Stimulated activated naive CD4-positive, alpha-beta T cell treated with Interleukin-2 at 50 U/mL for 16 hours (primary cell): ENCODE results near the gene SORCS3.

Source experiments
- DNase-seq: peaks from one replicate; lab custom pipeline; 2025; lab: John Stamatoyannopoulos, UW

Gene SORCS3

GRCh38 chr10:104922810-104923209 lies 281.7 kb downstream of the SORCS3 start:
- no peak for DNase-seq

GRCh38 chr10:104923501-104923900 lies 282.4 kb downstream of the SORCS3 start:
- no peak for DNase-seq

DNA sequence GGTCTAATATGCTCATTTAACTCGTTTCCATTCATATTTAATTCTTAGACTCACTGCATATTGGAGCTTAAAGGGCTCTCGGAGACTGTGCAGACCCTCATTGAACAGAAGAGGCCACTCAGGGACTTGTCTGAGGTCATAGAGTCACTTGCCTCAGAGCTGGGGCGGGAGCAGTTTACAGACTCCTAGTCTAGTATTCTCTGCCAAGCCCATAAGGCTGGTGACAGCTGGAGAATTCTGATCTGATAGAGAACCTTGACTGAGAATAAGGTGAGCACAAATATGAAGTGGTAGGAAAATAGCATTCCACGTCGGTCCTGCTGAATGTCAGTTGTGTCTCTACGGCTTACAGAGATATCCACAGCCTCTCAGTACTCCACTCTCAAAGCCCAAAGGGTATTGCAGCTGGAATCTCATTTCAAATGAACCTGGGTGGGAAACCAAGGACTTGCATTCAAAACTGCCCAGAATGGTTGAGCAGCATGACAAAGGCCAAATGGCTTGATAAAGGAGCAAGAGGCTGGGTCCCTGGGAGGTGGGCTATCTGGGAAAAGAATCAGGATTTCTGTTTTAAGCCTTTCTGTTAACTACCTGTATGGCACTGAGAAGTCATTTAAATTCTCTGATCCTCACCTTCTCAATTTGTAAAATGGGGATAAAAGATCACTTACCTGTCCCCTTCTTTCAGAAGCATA lies 283.2 kb downstream of the SORCS3 start:
- no peak for DNase-seq

DNA sequence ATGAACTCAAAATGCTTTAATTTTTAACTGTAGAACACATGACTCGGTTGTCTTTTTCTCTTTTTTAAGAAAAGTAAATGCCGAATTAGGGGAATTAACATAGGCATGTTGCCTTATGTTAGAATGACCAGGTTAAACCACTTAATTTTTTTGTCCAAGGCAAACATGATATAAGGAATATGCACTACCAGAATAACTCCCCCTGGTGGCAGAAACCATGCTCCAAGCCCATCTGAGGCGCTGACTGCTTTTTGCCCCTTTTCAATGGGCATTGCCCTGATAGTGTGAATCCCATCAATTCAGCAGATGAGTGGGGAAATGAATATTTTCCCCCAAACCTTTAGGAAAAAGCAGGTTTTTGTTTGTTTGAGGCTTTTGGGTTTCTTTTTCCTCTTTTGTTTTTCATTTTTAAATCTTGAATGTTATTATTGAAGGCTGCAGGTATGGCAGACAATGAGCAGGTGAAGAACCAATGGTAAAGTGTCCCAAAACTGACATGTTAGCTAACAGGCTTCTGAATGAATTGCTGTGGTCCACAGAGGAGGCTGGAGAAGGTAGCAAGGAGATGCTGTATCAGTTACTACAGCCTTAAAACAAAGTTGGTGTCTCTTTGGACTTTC lies 284.3 kb downstream of the SORCS3 start:
- DNase-seq: no peak

DNA sequence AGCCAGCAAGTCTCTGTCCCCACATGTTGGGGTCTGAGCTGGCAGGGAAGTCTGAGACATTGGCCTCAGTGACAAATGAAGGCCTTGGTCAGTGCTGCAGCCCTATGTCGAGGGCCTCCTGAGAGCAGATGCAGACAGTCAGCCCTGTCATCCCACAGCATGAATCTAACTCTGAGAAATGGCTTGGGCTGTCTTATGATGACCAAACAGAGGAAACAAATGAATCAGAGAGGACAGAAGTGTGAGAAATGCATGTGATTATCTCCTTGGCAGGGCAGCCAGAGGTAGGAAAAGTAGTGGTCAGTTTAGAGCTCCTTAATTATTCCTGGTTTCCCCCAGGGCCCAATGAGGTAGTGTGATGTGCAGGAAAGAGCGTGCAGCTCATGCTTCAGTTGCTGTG lies 287.6 kb downstream of the SORCS3 start:
- no peak for DNase-seq

DNA sequence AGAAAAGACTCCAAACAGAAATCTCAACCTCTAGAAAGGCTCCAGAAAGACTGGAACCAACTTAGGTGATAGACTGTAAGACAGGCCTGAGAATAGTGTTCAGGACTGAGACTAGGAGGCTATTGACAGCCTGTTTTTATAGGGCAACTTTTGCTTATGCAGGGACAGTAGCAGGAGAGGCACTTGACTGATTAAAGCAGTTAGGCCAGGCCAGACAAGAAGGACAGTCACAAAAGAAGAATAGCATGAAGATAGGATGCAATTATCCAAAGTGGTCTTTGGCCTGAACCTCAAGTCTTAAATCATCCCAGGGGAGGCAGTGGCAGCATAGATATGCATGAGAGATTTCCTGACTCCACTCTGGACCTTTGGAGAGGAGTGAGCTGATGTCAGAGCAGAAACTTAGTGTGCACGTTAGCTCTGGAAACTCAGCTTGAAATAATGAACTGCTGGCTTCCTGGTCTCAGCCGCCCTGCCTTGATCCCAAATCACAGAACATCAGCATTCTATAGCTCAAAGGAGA lies 290.6 kb downstream of the SORCS3 start:
- no peak for DNase-seq

GRCh38 chr10:104935656-104936055 lies 294.6 kb downstream of the SORCS3 start:
- DNase-seq: no peak

DNA sequence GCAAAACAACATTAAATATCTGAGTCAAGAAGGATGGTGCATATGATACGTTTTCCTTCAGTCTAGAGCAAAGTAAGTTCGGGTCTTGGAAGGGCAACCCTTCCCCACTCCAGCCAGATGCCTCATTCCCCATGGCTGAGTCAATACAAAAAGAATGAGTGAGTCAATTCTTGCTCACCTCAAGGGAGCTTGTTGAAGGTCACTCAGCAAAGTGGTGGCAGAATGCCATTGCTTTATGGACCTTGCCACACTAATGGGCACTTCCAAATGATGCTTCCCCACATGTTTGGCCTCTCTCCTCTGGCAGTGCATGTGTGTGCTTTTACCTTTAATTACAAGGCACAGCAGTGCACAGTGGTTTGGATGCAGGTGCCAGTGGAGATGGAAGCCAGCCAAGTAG lies 296.5 kb downstream of the SORCS3 start:
- DNase-seq: no peak

DNA sequence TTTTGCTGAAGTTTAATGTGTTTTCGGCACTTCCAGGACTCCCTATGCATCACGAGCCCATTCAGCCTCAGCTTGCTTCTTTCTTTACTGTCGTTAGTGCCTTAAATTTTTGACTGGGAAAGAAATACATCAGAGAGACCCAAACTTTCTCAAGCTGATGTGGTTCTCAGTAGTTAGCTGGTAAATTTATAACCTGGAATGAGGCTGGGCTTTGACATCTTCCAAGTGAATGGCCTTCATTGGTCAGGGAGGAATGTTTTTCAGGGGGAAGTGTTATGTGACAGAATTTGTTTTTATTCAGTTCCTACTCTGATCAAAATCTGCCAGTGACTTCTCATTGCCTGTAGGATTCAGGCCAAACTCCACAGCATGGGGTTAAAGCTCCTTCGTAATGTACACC lies 296.9 kb downstream of the SORCS3 start:
- DNase-seq: no peak

- no peak for DNase-seq
These were observed 300.6 kb downstream of the SORCS3 start for GRCh38 chr10:104941662-104942061.

- DNase-seq: no peak
These were observed 306.2 kb downstream of the SORCS3 start for GRCh38 chr10:104947314-104947713.

DNA sequence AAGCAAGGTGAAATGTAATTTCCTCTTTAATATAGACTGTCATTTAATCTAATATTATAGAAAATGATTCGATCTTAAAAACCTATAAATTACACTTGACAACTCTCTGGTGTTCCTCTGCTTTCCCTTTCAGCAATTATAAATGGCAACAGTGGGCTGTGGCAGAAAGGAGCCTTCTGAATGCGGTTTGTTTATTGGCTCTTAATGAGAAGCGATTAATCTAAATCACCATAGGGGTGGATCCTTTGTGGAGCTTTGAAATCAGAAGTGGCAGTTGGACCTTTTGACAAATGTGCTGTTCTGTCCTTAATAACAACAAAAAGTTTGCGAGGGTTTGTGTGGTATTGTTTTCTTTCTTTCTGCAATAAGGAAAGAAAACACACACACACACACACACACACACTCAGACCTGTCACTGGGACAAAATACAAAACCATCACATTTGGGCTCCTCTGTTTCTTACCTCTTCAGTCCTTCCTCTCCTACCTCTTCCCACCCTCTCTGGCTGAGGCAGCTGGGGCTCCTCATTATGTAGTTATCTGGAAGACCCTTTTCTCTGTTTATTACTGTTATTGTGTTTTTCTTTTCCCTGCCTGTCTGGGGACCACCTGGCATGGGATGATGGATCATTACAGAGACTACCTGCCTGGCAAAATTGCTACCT lies 316.2 kb downstream of the SORCS3 start:
- no peak for DNase-seq

- DNase-seq: no peak
These were observed 325.6 kb downstream of the SORCS3 start for GRCh38 chr10:104966563-104967297.

DNA sequence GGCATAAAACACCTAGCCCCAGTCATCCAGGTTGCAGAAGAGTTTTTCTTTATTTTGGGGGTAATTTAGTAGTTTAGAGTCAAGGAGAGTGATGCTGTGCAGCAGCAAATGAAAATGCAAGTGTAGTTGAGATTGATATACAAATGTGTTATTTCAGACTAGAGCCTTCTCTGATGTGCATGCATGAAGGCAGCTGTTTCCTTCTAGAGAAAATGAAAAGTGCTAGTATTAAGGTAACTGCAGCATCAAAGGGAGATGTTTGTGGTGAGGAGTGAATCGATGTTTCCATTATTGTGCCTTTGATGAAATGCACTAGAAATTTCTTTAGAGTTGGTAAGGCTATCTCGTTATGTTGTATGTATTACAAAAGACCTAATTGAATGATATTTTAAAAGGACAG lies 339.3 kb downstream of the SORCS3 start:
- no peak for DNase-seq

GRCh38 chr10:104981995-104982394 lies 340.9 kb downstream of the SORCS3 start:
- DNase-seq: no peak

DNA sequence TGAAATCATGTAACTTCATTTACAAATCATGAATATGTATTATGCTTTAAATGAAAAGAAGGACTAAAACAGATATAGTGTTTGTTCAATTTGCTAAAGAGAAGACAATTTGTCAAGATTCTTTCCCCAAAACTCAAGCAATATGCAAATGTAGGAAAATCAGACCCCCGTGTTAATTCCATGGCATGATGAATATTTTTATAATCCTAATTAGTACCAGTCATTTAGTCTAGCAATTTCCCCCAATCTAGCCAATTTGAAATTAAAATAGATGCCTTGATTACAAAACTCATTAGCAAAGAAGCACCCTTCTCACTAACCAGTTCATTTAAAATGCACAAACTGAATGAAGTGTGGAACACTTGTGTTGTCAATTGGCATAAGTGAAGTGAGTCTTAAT lies 347.6 kb downstream of the SORCS3 start:
- DNase-seq: no peak

DNA sequence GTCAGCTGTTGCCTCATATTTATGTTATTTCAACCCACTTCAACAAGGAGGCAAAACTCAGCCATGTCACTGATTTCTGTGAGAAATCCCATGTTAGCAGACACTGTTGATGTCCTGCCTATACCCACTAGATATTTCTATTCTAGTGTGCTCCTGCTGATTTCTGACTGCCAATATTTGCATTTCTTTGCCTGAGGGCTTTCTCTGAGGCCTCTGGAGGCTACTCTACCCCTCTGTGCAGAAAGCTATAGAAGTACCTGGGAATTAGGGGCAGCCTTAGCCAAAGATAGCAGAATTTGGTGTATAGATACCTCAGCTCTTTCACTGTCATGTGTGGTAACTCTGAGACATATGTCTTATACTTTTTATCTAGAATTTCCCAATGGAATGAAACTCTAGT lies 348.8 kb downstream of the SORCS3 start:
- no peak for DNase-seq

- no peak for DNase-seq
These were observed 352.0 kb downstream of the SORCS3 start for GRCh38 chr10:104993085-104993484.

DNA sequence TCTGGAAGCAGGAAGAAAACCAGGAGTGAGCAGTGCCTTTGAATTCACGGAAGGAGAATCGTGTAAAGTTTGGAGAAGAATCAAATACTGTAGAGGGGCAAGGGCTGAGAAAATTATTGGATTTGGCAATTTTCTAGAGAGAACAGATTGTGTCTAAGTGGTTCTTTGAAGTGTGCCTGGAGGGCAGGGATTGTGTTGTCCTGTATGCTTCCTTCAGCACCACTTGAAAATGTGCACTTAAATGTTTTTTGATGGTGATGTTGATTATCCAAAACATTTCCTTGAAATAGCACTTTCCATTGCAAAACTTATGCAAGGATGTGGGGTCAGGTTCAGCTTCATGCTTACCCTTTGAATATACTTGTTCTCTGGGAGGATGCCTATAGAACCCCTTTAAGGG lies 360.2 kb downstream of the SORCS3 start:
- DNase-seq: no peak

- no peak for DNase-seq
These were observed 369.5 kb downstream of the SORCS3 start for GRCh38 chr10:105010411-105011121.

- DNase-seq: no peak
These were observed 376.0 kb downstream of the SORCS3 start for GRCh38 chr10:105017116-105017515.

GRCh38 chr10:105017691-105018090 lies 376.6 kb downstream of the SORCS3 start:
- DNase-seq: no peak
